Vagina (tissue), 2 donors: ENCODE data around the gene ZKSCAN3. TPM values are rescaled to one million over a fixed set of nuclear protein-coding genes. Genes with fewer than 3 reads are reported as not detected.
"Not testable (repeated sequence)": the region's sequence is repeated elsewhere in the genome, so short reads cannot be mapped to it uniquely, and the experiment has no call there.

Experiments used
- DNase-seq, 2 donors: peaks; one replicate each; pipeline ENCODE4 v3.0.0-alpha.2; 2017; ENCODE audit errors: extremely low spot score in 2 of 2
- H3K27ac ChIP-seq: fragments of 200-600 bp; sonication (generic); one replicate; pipeline ENCODE4 v1.5.1; 2019
- H3K27me3 ChIP-seq: fragments of 200-600 bp; sonication (generic); one replicate; pipeline ENCODE4 v1.5.1; 2019
- H3K36me3 ChIP-seq, 2 donors: fragments of 200-600 bp; sonication (generic); one replicate each; pipeline ENCODE4 v1.5.1; 2017 to 2019
- H3K4me1 ChIP-seq: fragments of 200-600 bp; sonication (generic); one replicate; pipeline ENCODE4 v1.5.1; 2019
- H3K4me3 ChIP-seq, 2 donors: fragments of 200-600 bp; sonication (generic); 1 replicate in 1 of 2; 2 replicates in 1 of 2; pipeline ENCODE4 v1.5.1; 2016 to 2019
- H3K9me3 ChIP-seq: fragments of 200-600 bp; sonication (generic); one replicate; pipeline ENCODE4 v1.5.1; 2019
- CTCF ChIP-seq, 3 experiments: fragments of 450-650 bp in 2 of 3; fragments of 200-600 bp in 1 of 3; sonication (generic) in 1 of 3; IDR thresholded peaks; one replicate each; pipeline ENCODE4 v1.5.1; 2017 to 2019; ENCODE audit warnings: antibody characterized with exemption in 3 of 3, mild to moderate bottlenecking in 2 of 3, moderate library complexity in 2 of 3
- POLR2A ChIP-seq, 2 donors: fragments of 450-650 bp; IDR thresholded peaks; one replicate each; pipeline ENCODE4 v1.6.1; 2017; ENCODE audit warnings: antibody characterized with exemption in 2 of 2, mild to moderate bottlenecking in 2 of 2, moderate library complexity in 2 of 2
- POLR2AphosphoS5 ChIP-seq, 2 donors: sonication (generic); formaldehyde crosslinking; IDR thresholded peaks; one replicate each; pipeline ENCODE4 v1.9.0; 2017; ENCODE audit warnings: antibody characterized with exemption in 2 of 2, mild to moderate bottlenecking in 2 of 2, low read depth in 1 of 2; ENCODE audit not compliant: insufficient read depth in 1 of 2
- intact Hi-C: fragments of 100-400 bp; cut with DNase I; formaldehyde crosslinking; loops from one replicate; pipeline ENCODE4 v1.15.1; 2023
- total RNA-seq: library from RNA; depleted of rRNA; stranded (reverse); fragments of >200 nt; gene quantifications from one replicate; pipeline ENCODE4 v1.2.3, GENCODE V29; 2016

The ZKSCAN3 gene
- total RNA-seq, 1 donor from 2014 or later: 2.9 TPM

- Histone ChIP-seq H3K27me3 (no peaks in the 10 kb centered on the region), H3K4me1 (peaks cover 41% of the 10 kb centered on the region), H3K36me3 (peaks cover 0 to 9% of the 10 kb centered on the region in 2 donors), H3K4me3 (peak within 1 kb of the TSS; percentile 59 to 77), H3K9me3 (no peaks in the 10 kb centered on the region), H3K27ac (peak within 1 kb of the TSS; percentile 67)
- TF ChIP-seq CTCF (IDR thresholded peaks at IDR 0.05) (peak in 2 of 3 experiments; percentile 31 to 55), POLR2AphosphoS5 (IDR thresholded peaks at IDR 0.05; ENCODE audit: insufficient read depth in 1 of 2, low read depth in 1 of 2) (peak in 1 of 2 donors; percentile 76), POLR2A (IDR thresholded peaks at IDR 0.05) (no peak)
- intact Hi-C loops: no loop called here
- no peak for DNase-seq
Measured at GRCh38 chr6:28399350-28400121, 49.8 kb downstream of the ZKSCAN3 start, which contains the start of gene ZSCAN12. TSS of gene ZSCAN12 (minus strand) at chr6:28399747. CDS start at chr6:28398405, 1,342 bp downstream.

GRCh38 chr6:28400122-28400451 lies 50.3 kb downstream of the ZKSCAN3 start:
- Histone ChIP-seq H3K36me3 (peaks cover 0 to 9% of the 10 kb centered on the region in 2 donors), H3K27ac (no peak overlapping the region), H3K9me3 (no peaks in the 10 kb centered on the region), H3K4me3 (peak overlapping the region; percentile 59 to 77), H3K27me3 (no peaks in the 10 kb centered on the region), H3K4me1 (peaks cover 41% of the 10 kb centered on the region)
- DNase-seq: no peak
- TF ChIP-seq POLR2AphosphoS5 (IDR thresholded peaks at IDR 0.05; ENCODE audit: insufficient read depth in 1 of 2, low read depth in 1 of 2): no peak
- no peak for TF ChIP-seq CTCF (IDR thresholded peaks at IDR 0.05)
- TF ChIP-seq POLR2A (IDR thresholded peaks at IDR 0.05): no peak
- intact Hi-C loops: no loop called here

- no peak for DNase-seq
- peaks cover 33% of the 10 kb centered on the region for H3K4me1 ChIP-seq
- intact Hi-C loops: no loop called here
Measured at GRCh38 chr6:28401172-28401571, 51.4 kb downstream of the ZKSCAN3 start.

GRCh38 chr6:28402197-28402596 lies 52.5 kb downstream of the ZKSCAN3 start:
- Histone ChIP-seq H3K9me3 (no peaks in the 10 kb centered on the region), H3K4me1 (peaks cover 23% of the 10 kb centered on the region), H3K27ac (no peak overlapping the region), H3K27me3 (no peaks in the 10 kb centered on the region), H3K4me3 (no peak overlapping the region), H3K36me3 (peaks cover 0 to 9% of the 10 kb centered on the region in 2 donors)
- intact Hi-C loops: no loop called here
- TF ChIP-seq POLR2A (IDR thresholded peaks at IDR 0.05): no peak
- no peak for TF ChIP-seq POLR2AphosphoS5 (IDR thresholded peaks at IDR 0.05; ENCODE audit: insufficient read depth in 1 of 2, low read depth in 1 of 2)
- TF ChIP-seq CTCF (IDR thresholded peaks at IDR 0.05): no peak
- no peak for DNase-seq

More at GRCh38 chr6:28401172-28401571, 51.4 kb downstream of the ZKSCAN3 start:
- H3K36me3 ChIP-seq: peaks cover 0 to 9% of the 10 kb centered on the region in 2 donors
- H3K27me3 ChIP-seq: no peaks in the 10 kb centered on the region
- no peak overlapping the region for H3K4me3 ChIP-seq
- no peak overlapping the region for H3K27ac ChIP-seq
- no peaks in the 10 kb centered on the region for H3K9me3 ChIP-seq
- no peak for TF ChIP-seq CTCF (IDR thresholded peaks at IDR 0.05)
- no peak for TF ChIP-seq POLR2A (IDR thresholded peaks at IDR 0.05)
- TF ChIP-seq POLR2AphosphoS5 (IDR thresholded peaks at IDR 0.05; ENCODE audit: insufficient read depth in 1 of 2, low read depth in 1 of 2): no peak

- H3K9me3 ChIP-seq, DNase-seq, H3K27ac ChIP-seq, H3K4me1 ChIP-seq, H3K36me3 ChIP-seq, H3K4me3 ChIP-seq, H3K27me3 ChIP-seq, intact Hi-C loops: not testable (repeated sequence)
Measured at GRCh38 chr6:28403923-28404322, 54.2 kb downstream of the ZKSCAN3 start.
